NCI-H446 (cell line): Measurements from ENCODE around the gene WNT16.
"Not testable (repeated sequence)": the region's sequence is repeated elsewhere in the genome, so short reads cannot be mapped to it uniquely, and the experiment has no call there.

Source experiments
- DNase-seq, 2 experiments: peaks; one replicate each; lab custom pipeline; 2025; lab: John Stamatoyannopoulos, UW

The WNT16 gene

GRCh38 chr7:121306565-121306964 lies 22.2 kb upstream of the WNT16 start:
- DNase-seq = no peak

- DNase-seq = no peak
Measured at GRCh38 chr7:121307021-121307574, 21.7 kb upstream of the WNT16 start.

- DNase-seq = no peak
Measured at GRCh38 chr7:121313220-121313792, 15.5 kb upstream of the WNT16 start.

GRCh38 chr7:121313793-121314676 lies 14.8 kb upstream of the WNT16 start:
- DNase-seq = peak; percentile 63 to 86

GRCh38 chr7:121315170-121315569 lies 13.6 kb upstream of the WNT16 start:
- not testable (repeated sequence) for DNase-seq

- DNase-seq = no peak
Measured at GRCh38 chr7:121322460-121322859, 6.3 kb upstream of the WNT16 start.

GRCh38 chr7:121323515-121324302 lies 5.1 kb upstream of the WNT16 start:
- no peak for DNase-seq

- no peak for DNase-seq
Measured at GRCh38 chr7:121327671-121328070, 1.1 kb upstream of the WNT16 start.

- DNase-seq = peak in 1 of 2 experiments; percentile 4
Measured at GRCh38 chr7:121329191-121330052, 622 bp downstream of the WNT16 start.

GRCh38 chr7:121330053-121330833 lies 1.4 kb downstream of the WNT16 start:
- DNase-seq = peak in 1 of 2 experiments; percentile 51

- no peak for DNase-seq
Measured at GRCh38 chr7:121331048-121331447, 2.2 kb downstream of the WNT16 start.

GRCh38 chr7:121331574-121331973 lies 2.8 kb downstream of the WNT16 start:
- DNase-seq = no peak

GRCh38 chr7:121334376-121334775 lies 5.6 kb downstream of the WNT16 start:
- no peak for DNase-seq

GRCh38 chr7:121334875-121335648 lies 6.3 kb downstream of the WNT16 start:
- DNase-seq = no peak

- DNase-seq = no peak
Measured at GRCh38 chr7:121336579-121336978, 7.8 kb downstream of the WNT16 start.

GRCh38 chr7:121337398-121337797 lies 8.6 kb downstream of the WNT16 start:
- DNase-seq = peak; percentile 21 to 62

GRCh38 chr7:121339082-121339481 lies 10.3 kb downstream of the WNT16 start:
- no peak for DNase-seq

- DNase-seq = no peak
Measured at GRCh38 chr7:121341933-121342332, 13.1 kb downstream of the WNT16 start.

GRCh38 chr7:121342631-121343030 lies 13.8 kb downstream of the WNT16 start:
- no peak for DNase-seq

- no peak for DNase-seq
Measured at GRCh38 chr7:121343302-121343701, 14.5 kb downstream of the WNT16 start.
